Measurements from ENCODE around the gene FABP7. TPM values are rescaled to one million over a fixed set of nuclear protein-coding genes. Genes with fewer than 3 reads are reported as not detected.

Gene FABP7
- total and polyA plus RNA-seq, 3 experiments from 2014 or later, result not detected

GRCh38 chr6:122800906-122801305 is 21.4 kb downstream of the FABP7 start:
- H3K4me1 Mint-ChIP-seq, result no peaks in the 10 kb centered on the region
- no peak overlapping the region for H3K4me3 ChIP-seq (ENCODE audit: low read length)
- no peaks in the 10 kb centered on the region for H3K36me3 ChIP-seq (ENCODE audit: insufficient read depth, low read length)
- no peaks in the 10 kb centered on the region for H3K36me3 Mint-ChIP-seq
- H3K4me3 Mint-ChIP-seq, result no peak overlapping the region
- DNase-seq, result no peak
- H3K27ac Mint-ChIP-seq, result no peak overlapping the region
- H3K9me3 Mint-ChIP-seq, result peaks cover 0 to 2% (median 0%) of the 10 kb centered on the region in 5 donors
- H3K27ac ChIP-seq (ENCODE audit: low read depth, low read length), result no peak overlapping the region
- no peaks in the 10 kb centered on the region for H3K4me1 ChIP-seq (ENCODE audit: insufficient read depth, low read length)
- ChIA-PET POLR2A (no interaction called here), CTCF (interaction anchor here (0.7 kb wide), 1 partner anchor 9 kb away, joined by 4 read pairs; no protein-coding TSS in a partner anchor)
- H3K9me3 ChIP-seq (ENCODE audit: low read length), result no peaks in the 10 kb centered on the region
- peaks cover 0 to 3% of the 10 kb centered on the region in 2 donors for H3K27me3 Mint-ChIP-seq
- H3K27me3 ChIP-seq (ENCODE audit: insufficient read depth, low read length, poor library complexity, severe bottlenecking), result no peaks in the 10 kb centered on the region

GRCh38 chr6:122801397-122801796 is 21.9 kb downstream of the FABP7 start:
- no peaks in the 10 kb centered on the region for H3K36me3 Mint-ChIP-seq
- H3K27me3 ChIP-seq (ENCODE audit: insufficient read depth, low read length, poor library complexity, severe bottlenecking), result no peaks in the 10 kb centered on the region
- H3K4me3 Mint-ChIP-seq, result no peak overlapping the region
- H3K9me3 ChIP-seq (ENCODE audit: low read length), result no peaks in the 10 kb centered on the region
- H3K4me3 ChIP-seq (ENCODE audit: low read length), result no peak overlapping the region
- peaks cover 0 to 3% of the 10 kb centered on the region in 2 donors for H3K27me3 Mint-ChIP-seq
- H3K4me1 ChIP-seq (ENCODE audit: insufficient read depth, low read length), result no peaks in the 10 kb centered on the region
- peaks cover 0 to 2% (median 0%) of the 10 kb centered on the region in 5 donors for H3K9me3 Mint-ChIP-seq
- CTCF ChIA-PET, result interaction anchor here (0.7 kb wide), 1 partner anchor 9 kb away, joined by 4 read pairs; no protein-coding TSS in a partner anchor
- POLR2A ChIA-PET, result no interaction called here
- no peaks in the 10 kb centered on the region for H3K4me1 Mint-ChIP-seq
- H3K27ac ChIP-seq (ENCODE audit: low read depth, low read length), result no peak overlapping the region
- H3K27ac Mint-ChIP-seq, result no peak overlapping the region
- no peaks in the 10 kb centered on the region for H3K36me3 ChIP-seq (ENCODE audit: insufficient read depth, low read length)
- no peak for DNase-seq

- no peaks in the 10 kb centered on the region for H3K36me3 Mint-ChIP-seq
- POLR2A ChIA-PET, result no interaction called here
Observed at GRCh38 chr6:122803171-122803661, 23.7 kb downstream of the FABP7 start.

GRCh38 chr6:122804962-122805485 is 25.5 kb downstream of the FABP7 start:
- H3K27me3 ChIP-seq (ENCODE audit: insufficient read depth, low read length, poor library complexity, severe bottlenecking), result no peaks in the 10 kb centered on the region
- no peaks in the 10 kb centered on the region for H3K4me1 ChIP-seq (ENCODE audit: insufficient read depth, low read length)
- no peaks in the 10 kb centered on the region for H3K36me3 ChIP-seq (ENCODE audit: insufficient read depth, low read length)
- DNase-seq, result no peak
- no peak overlapping the region for H3K4me3 Mint-ChIP-seq
- H3K4me1 Mint-ChIP-seq, result no peaks in the 10 kb centered on the region
- ChIA-PET CTCF (no interaction called here), POLR2A (no interaction called here)
- H3K9me3 Mint-ChIP-seq, result peaks cover 0 to 2% (median 0%) of the 10 kb centered on the region in 5 donors
- no peaks in the 10 kb centered on the region for H3K36me3 Mint-ChIP-seq
- H3K27ac Mint-ChIP-seq, result no peak overlapping the region
- peaks cover 0 to 3% of the 10 kb centered on the region in 2 donors for H3K27me3 Mint-ChIP-seq
- no peak overlapping the region for H3K4me3 ChIP-seq (ENCODE audit: low read length)
- H3K9me3 ChIP-seq (ENCODE audit: low read length), result no peaks in the 10 kb centered on the region
- no peak overlapping the region for H3K27ac ChIP-seq (ENCODE audit: low read depth, low read length)

More at GRCh38 chr6:122803171-122803661, 23.7 kb downstream of the FABP7 start:
- H3K27me3 ChIP-seq (ENCODE audit: insufficient read depth, low read length, poor library complexity, severe bottlenecking), result no peaks in the 10 kb centered on the region
- H3K27ac ChIP-seq (ENCODE audit: low read depth, low read length), result no peak overlapping the region
- H3K9me3 Mint-ChIP-seq, result peaks cover 0 to 2% (median 0%) of the 10 kb centered on the region in 5 donors
- H3K4me3 Mint-ChIP-seq, result no peak overlapping the region
- DNase-seq, result no peak
- no peaks in the 10 kb centered on the region for H3K4me1 ChIP-seq (ENCODE audit: insufficient read depth, low read length)
- H3K27me3 Mint-ChIP-seq, result peaks cover 0 to 3% of the 10 kb centered on the region in 2 donors
- H3K4me1 Mint-ChIP-seq, result no peaks in the 10 kb centered on the region
- no peak overlapping the region for H3K4me3 ChIP-seq (ENCODE audit: low read length)
- no peaks in the 10 kb centered on the region for H3K9me3 ChIP-seq (ENCODE audit: low read length)
- CTCF ChIA-PET, result no interaction called here
- no peak overlapping the region for H3K27ac Mint-ChIP-seq
- no peaks in the 10 kb centered on the region for H3K36me3 ChIP-seq (ENCODE audit: insufficient read depth, low read length)

- H3K27ac ChIP-seq (ENCODE audit: low read depth, low read length), result no peak overlapping the region
- no peaks in the 10 kb centered on the region for H3K9me3 Mint-ChIP-seq
- DNase-seq, result no peak
- no peaks in the 10 kb centered on the region for H3K4me1 Mint-ChIP-seq
- H3K36me3 Mint-ChIP-seq, result no peaks in the 10 kb centered on the region
- ChIA-PET POLR2A (no interaction called here), CTCF (no interaction called here)
- H3K4me3 ChIP-seq (ENCODE audit: low read length), result no peak overlapping the region
- H3K27ac Mint-ChIP-seq, result no peak overlapping the region
- H3K36me3 ChIP-seq (ENCODE audit: insufficient read depth, low read length), result no peaks in the 10 kb centered on the region
- H3K27me3 Mint-ChIP-seq, result no peaks in the 10 kb centered on the region
- H3K27me3 ChIP-seq (ENCODE audit: insufficient read depth, low read length, poor library complexity, severe bottlenecking), result no peaks in the 10 kb centered on the region
- no peaks in the 10 kb centered on the region for H3K9me3 ChIP-seq (ENCODE audit: low read length)
- no peak overlapping the region for H3K4me3 Mint-ChIP-seq
- H3K4me1 ChIP-seq (ENCODE audit: insufficient read depth, low read length), result no peaks in the 10 kb centered on the region
Observed at GRCh38 chr6:122806291-122806690, 26.8 kb downstream of the FABP7 start.

GRCh38 chr6:122808121-122808885 is 28.8 kb downstream of the FABP7 start:
- Mint-ChIP-seq H3K4me1 (no peaks in the 10 kb centered on the region), H3K36me3 (no peaks in the 10 kb centered on the region), H3K27ac (no peak overlapping the region), H3K9me3 (no peaks in the 10 kb centered on the region), H3K4me3 (no peak overlapping the region), H3K27me3 (no peaks in the 10 kb centered on the region)
- no peaks in the 10 kb centered on the region for H3K4me1 ChIP-seq (ENCODE audit: insufficient read depth, low read length)
- H3K27ac ChIP-seq (ENCODE audit: low read depth, low read length), result no peak overlapping the region
- no peak overlapping the region for H3K4me3 ChIP-seq (ENCODE audit: low read length)
- ChIA-PET CTCF (interaction anchor here (0.6 kb wide), 1 partner anchor 22 kb away, joined by 3 read pairs; no protein-coding TSS in a partner anchor), POLR2A (no interaction called here)
- H3K27me3 ChIP-seq (ENCODE audit: insufficient read depth, low read length, poor library complexity, severe bottlenecking), result no peaks in the 10 kb centered on the region
- DNase-seq, result no peak
- H3K9me3 ChIP-seq (ENCODE audit: low read length), result no peaks in the 10 kb centered on the region
- H3K36me3 ChIP-seq (ENCODE audit: insufficient read depth, low read length), result no peaks in the 10 kb centered on the region

GRCh38 chr6:122809001-122809400 is 29.5 kb downstream of the FABP7 start:
- H3K9me3 ChIP-seq (ENCODE audit: low read length), result no peaks in the 10 kb centered on the region
- no peaks in the 10 kb centered on the region for H3K36me3 ChIP-seq (ENCODE audit: insufficient read depth, low read length)
- H3K9me3 Mint-ChIP-seq, result no peaks in the 10 kb centered on the region
- H3K27ac ChIP-seq (ENCODE audit: low read depth, low read length), result no peak overlapping the region
- H3K4me1 ChIP-seq (ENCODE audit: insufficient read depth, low read length), result no peaks in the 10 kb centered on the region
- no peaks in the 10 kb centered on the region for H3K27me3 ChIP-seq (ENCODE audit: insufficient read depth, low read length, poor library complexity, severe bottlenecking)
- no peaks in the 10 kb centered on the region for H3K27me3 Mint-ChIP-seq
- H3K36me3 Mint-ChIP-seq, result no peaks in the 10 kb centered on the region
- ChIA-PET CTCF (no interaction called here), POLR2A (no interaction called here)
- H3K4me3 Mint-ChIP-seq, result no peak overlapping the region
- H3K27ac Mint-ChIP-seq, result no peak overlapping the region
- DNase-seq, result no peak
- no peak overlapping the region for H3K4me3 ChIP-seq (ENCODE audit: low read length)
- H3K4me1 Mint-ChIP-seq, result no peaks in the 10 kb centered on the region

GRCh38 chr6:122809691-122810090 is 30.2 kb downstream of the FABP7 start:
- no peak overlapping the region for H3K4me3 Mint-ChIP-seq
- H3K27ac Mint-ChIP-seq, result no peak overlapping the region
- CTCF ChIA-PET, result no interaction called here

More at GRCh38 chr6:122809691-122810090, 30.2 kb downstream of the FABP7 start:
- H3K27ac ChIP-seq (ENCODE audit: low read depth, low read length), result no peak overlapping the region
- no peaks in the 10 kb centered on the region for H3K9me3 Mint-ChIP-seq
- no peak for DNase-seq
- H3K4me1 ChIP-seq (ENCODE audit: insufficient read depth, low read length), result no peaks in the 10 kb centered on the region
- H3K36me3 ChIP-seq (ENCODE audit: insufficient read depth, low read length), result no peaks in the 10 kb centered on the region
- H3K27me3 ChIP-seq (ENCODE audit: insufficient read depth, low read length, poor library complexity, severe bottlenecking), result no peaks in the 10 kb centered on the region
- H3K36me3 Mint-ChIP-seq, result no peaks in the 10 kb centered on the region
- no peaks in the 10 kb centered on the region for H3K4me1 Mint-ChIP-seq
- no peaks in the 10 kb centered on the region for H3K27me3 Mint-ChIP-seq
- POLR2A ChIA-PET, result no interaction called here
- H3K9me3 ChIP-seq (ENCODE audit: low read length), result no peaks in the 10 kb centered on the region
- H3K4me3 ChIP-seq (ENCODE audit: low read length), result no peak overlapping the region
